Measurements from ENCODE around the gene TRIM9.

Gene TRIM9

GRCh38 chr14:50978888-50979287, 116.0 kb downstream of the TRIM9 start:
- Histone ChIP-seq H3K79me2 (ENCODE audit: insufficient read depth, low read length) (no peaks in the 10 kb centered on the region), H4K20me1 (ENCODE audit: insufficient read depth, low read length, poor library complexity, severe bottlenecking) (no peaks in the 10 kb centered on the region), H3K9me3 (ENCODE audit: insufficient read depth, low read depth, low read length) (no peaks in the 10 kb centered on the region), H3K4me2 (ENCODE audit: low read depth, low read length, poor library complexity, severe bottlenecking) (no peak overlapping the region), H3F3A (ENCODE audit: low read depth) (no peaks in the 10 kb centered on the region), H3K9me2 (replicated peaks; ENCODE audit: low read depth, low read length) (no peaks in the 10 kb centered on the region), H3K4me1 (ENCODE audit: insufficient read depth, low read length, poor library complexity, severe bottlenecking) (no peaks in the 10 kb centered on the region), H2AFZ (ENCODE audit: low read length) (no peak overlapping the region), H3K36me3 (ENCODE audit: insufficient read depth, low read length) (no peaks in the 10 kb centered on the region), H3K4me3 (ENCODE audit: low read length, poor library complexity, severe bottlenecking) (no peak overlapping the region), H3K9ac (ENCODE audit: low read depth, low read length, poor library complexity, severe bottlenecking) (no peak overlapping the region), H3K27me3 (ENCODE audit: insufficient read depth, low read length, poor library complexity, severe bottlenecking) (no peaks in the 10 kb centered on the region)
- no peak for TF ChIP-seq CTCF (conservative IDR thresholded peaks at IDR 0.05; ENCODE audit: low read length)
- no peak for TF ChIP-seq EZH2phosphoT487 (IDR thresholded peaks at IDR 0.05; ENCODE audit: borderline replicate concordance)

- Histone ChIP-seq H3K79me2 (ENCODE audit: insufficient read depth, low read length) (no peaks in the 10 kb centered on the region), H3F3A (ENCODE audit: low read depth) (no peaks in the 10 kb centered on the region), H3K9me2 (replicated peaks; ENCODE audit: low read depth, low read length) (no peaks in the 10 kb centered on the region), H3K27me3 (ENCODE audit: insufficient read depth, low read length, poor library complexity, severe bottlenecking) (no peaks in the 10 kb centered on the region), H3K36me3 (ENCODE audit: insufficient read depth, low read length) (no peaks in the 10 kb centered on the region), H3K4me1 (ENCODE audit: insufficient read depth, low read length, poor library complexity, severe bottlenecking) (no peaks in the 10 kb centered on the region), H2AFZ (ENCODE audit: low read length) (no peak overlapping the region), H3K4me3 (ENCODE audit: low read length, poor library complexity, severe bottlenecking) (no peak overlapping the region), H3K9me3 (ENCODE audit: insufficient read depth, low read depth, low read length) (no peaks in the 10 kb centered on the region), H3K4me2 (ENCODE audit: low read depth, low read length, poor library complexity, severe bottlenecking) (no peak overlapping the region), H3K9ac (ENCODE audit: low read depth, low read length, poor library complexity, severe bottlenecking) (no peak overlapping the region), H4K20me1 (ENCODE audit: insufficient read depth, low read length, poor library complexity, severe bottlenecking) (no peaks in the 10 kb centered on the region)
- TF ChIP-seq CTCF (conservative IDR thresholded peaks at IDR 0.05; ENCODE audit: low read length) (no peak), EZH2phosphoT487 (IDR thresholded peaks at IDR 0.05; ENCODE audit: borderline replicate concordance) (no peak)
Measured at GRCh38 chr14:50978529-50978871, 116.4 kb downstream of the TRIM9 start.

GRCh38 chr14:50977863-50978528, 116.9 kb downstream of the TRIM9 start:
- no peak overlapping the region for H2AFZ ChIP-seq (ENCODE audit: low read length)
- H3F3A ChIP-seq (ENCODE audit: low read depth), result no peaks in the 10 kb centered on the region
- H3K79me2 ChIP-seq (ENCODE audit: insufficient read depth, low read length), result no peaks in the 10 kb centered on the region
- no peaks in the 10 kb centered on the region for H3K4me1 ChIP-seq (ENCODE audit: insufficient read depth, low read length, poor library complexity, severe bottlenecking)
- H3K9ac ChIP-seq (ENCODE audit: low read depth, low read length, poor library complexity, severe bottlenecking), result no peak overlapping the region
- H3K9me2 ChIP-seq (replicated peaks; ENCODE audit: low read depth, low read length), result no peaks in the 10 kb centered on the region
- H3K27me3 ChIP-seq (ENCODE audit: insufficient read depth, low read length, poor library complexity, severe bottlenecking), result no peaks in the 10 kb centered on the region
- H4K20me1 ChIP-seq (ENCODE audit: insufficient read depth, low read length, poor library complexity, severe bottlenecking), result no peaks in the 10 kb centered on the region
- TF ChIP-seq CTCF (conservative IDR thresholded peaks at IDR 0.05; ENCODE audit: low read length) (no peak), EZH2phosphoT487 (IDR thresholded peaks at IDR 0.05; ENCODE audit: borderline replicate concordance) (no peak)
- no peaks in the 10 kb centered on the region for H3K9me3 ChIP-seq (ENCODE audit: insufficient read depth, low read depth, low read length)
- H3K36me3 ChIP-seq (ENCODE audit: insufficient read depth, low read length), result no peaks in the 10 kb centered on the region
- no peak overlapping the region for H3K4me2 ChIP-seq (ENCODE audit: low read depth, low read length, poor library complexity, severe bottlenecking)
- H3K4me3 ChIP-seq (ENCODE audit: low read length, poor library complexity, severe bottlenecking), result no peak overlapping the region
